Heart right ventricle (tissue), 16 donors: Measurements from ENCODE around the gene CFAP47. TPM values are rescaled to one million over a fixed set of nuclear protein-coding genes. Genes with fewer than 3 reads are reported as not detected.

Experiments
- ATAC-seq, 8 donors: fragments of 200-7000 bp; cut with Tn5 transposase; one replicate each; pipeline ENCODE4 v1.9.1; 2020; ENCODE audit warnings: mild to moderate bottlenecking in 8 of 8, moderate library complexity in 8 of 8, moderate number of reproducible peaks in 1 of 8
- DNase-seq, 2 donors: peaks; one replicate each; pipeline ENCODE4 v3.0.0-alpha.2; 2020
- H3K27ac ChIP-seq, 10 donors: fragments of 200-600 bp; sonication (generic) in 2 of 10; one replicate each; pipeline versions ENCODE4 v1.5.0 to v1.8.0; 2020 to 2022; ENCODE audit warnings: mild to moderate bottlenecking in 3 of 10
- H3K27me3 ChIP-seq, 7 donors: fragments of 200-600 bp; one replicate each; pipeline ENCODE4 v1.8.0; 2021 to 2022; ENCODE audit warnings: mild to moderate bottlenecking in 2 of 7
- H3K36me3 ChIP-seq, 9 donors: fragments of 200-600 bp; sonication (generic) in 1 of 9; one replicate each; pipeline versions ENCODE4 v1.5.0 to v1.8.0; 2020 to 2022; ENCODE audit warnings: mild to moderate bottlenecking in 2 of 9
- H3K4me1 ChIP-seq, 9 donors: fragments of 200-600 bp; sonication (generic) in 1 of 9; one replicate each; pipeline versions ENCODE4 v1.5.0 to v1.8.0; 2020 to 2022; ENCODE audit warnings: mild to moderate bottlenecking in 4 of 9
- H3K4me3 ChIP-seq, 10 donors: fragments of 200-600 bp; sonication (generic) in 2 of 10; one replicate each; pipeline versions ENCODE4 v1.5.0 to v1.8.0; 2020 to 2022; ENCODE audit warnings: mild to moderate bottlenecking in 7 of 10, moderate library complexity in 2 of 10
- H3K9me3 ChIP-seq, 11 donors: fragments of 200-600 bp in 10 of 11; sonication (generic) in 2 of 11; one replicate each; pipeline versions ENCODE4 v1.5.0 to v1.8.0; 2013 to 2022; ENCODE audit warnings: mild to moderate bottlenecking in 2 of 11, control low read depth in 1 of 11, moderate library complexity in 1 of 11
- WGBS, 2 donors: extraction: QIAGEN DNeasy Blood & Tissue Kit; methylation state at CpG; one replicate each; pipeline ENCODE4 v1.1.7; 2013; ENCODE audit warnings: inconsistent platforms in 1 of 2; 5-methylcytosine and 5-hydroxymethylcytosine counted together
- intact Hi-C, 10 donors: fragments of 100-400 bp; cut with DNase I; formaldehyde crosslinking; loops; one replicate each; pipeline versions ENCODE4 v1.11.1 to v1.14.2; 2022
- polyA plus RNA-seq, 2 donors: library from polyadenylated mRNA; stranded (reverse); fragments of 200-250 nt; gene quantifications; one replicate each; pipeline ENCODE4 v1.2.3, GENCODE V29; 2013
- total RNA-seq, 10 donors: library from RNA; stranded (reverse); fragmentation: NEBNext Ultra II Directional in 3 of 10; extraction: Animal tissue kit (Norgen Biotek cat#: 25700) in 3 of 10; gene quantifications; one replicate each; pipeline versions ENCODE4 v1.2.1 to v1.2.4, GENCODE V29; 2021 to 2023
- TF ChIP-seq, protein P1 (sequence below), 9 donors: fragments of 200-600 bp; sonication (generic) in 2 of 9; IDR thresholded peaks; one replicate each; pipeline versions ENCODE4 v1.5.0 to v1.8.0; 2021 to 2022; ENCODE audit warnings: antibody characterized with exemption in 9 of 9, mild to moderate bottlenecking in 5 of 9, moderate library complexity in 1 of 9
- donor health status: Arrhythmogenic right ventricular cardiomyopathy.
- donor health status: ischemic (EF 13 %, LVEDD 7.1; RV severe dilation, severe dysfunction).
- donor health status: healthy with polysubstance abuse.
- donor health status: DM: no; HTN: yes; CAD: no.
- donor health status: DM: no; HTN: no; CAD: no.
- donor health status: ischemic (EF 25% LVEDD 6.9; RV normal size, moderate dysfunction).
- donor health status: ischemic (EF 25% LVEDD 5.7; RV mildly dilated, moderate dysfunction).
- donor health status: healthy.
- donor health status: DM: yes; HTN: yes; CAD: no.
- donor health status: Ischemic cardiomyopathy.
- donor health status: ischemic (EF 35%, LVEDD 5.7; RV mildly dilated, moderate dysfunction).
- donor health status: nonischemic (EF 11% LVEDD 7.7; RV severe dilation, severe dysfunction).
- donor health status: DM: yes; HTN: yes; CAD: no.
- donor health status: PGD.
- donor health status: ischemic (EF 29% LVEDD 5.4; RV normal size, mild dysfunction).
- donor health status: nonischemic (EF 23%, LVEDD 6.1; RV moderate dilation, normal function).

CFAP47 gene
- total and polyA plus RNA-seq, 12 donors = 0.05 to 0.07 TPM; not detected in 10

DNA sequence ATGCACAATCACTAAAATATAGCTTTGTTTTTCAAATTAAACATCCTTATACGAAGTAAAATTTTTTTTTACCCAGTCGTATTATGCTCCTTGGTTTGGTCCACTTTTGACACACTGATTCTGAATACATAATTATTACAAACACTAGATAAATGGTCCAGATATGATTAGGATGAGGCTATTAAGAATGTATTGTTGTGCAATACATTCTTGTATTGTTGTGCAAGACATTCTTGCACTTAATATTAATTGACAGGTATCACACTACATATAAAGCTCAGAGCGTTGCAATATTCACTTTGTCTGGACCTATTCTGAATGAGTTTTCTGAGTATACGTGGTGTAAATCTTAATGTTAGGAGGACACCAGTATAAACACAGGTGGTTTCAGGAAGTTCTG lies 464.0 kb downstream of the CFAP47 start:
- Histone ChIP-seq H3K27me3 (peaks cover 0 to 4% (median 0%) of the 10 kb centered on the region in 7 donors), H3K36me3 (no peaks in the 10 kb centered on the region), H3K4me1 (no peaks in the 10 kb centered on the region), H3K27ac (no peak overlapping the region), H3K9me3 (no peaks in the 10 kb centered on the region), H3K4me3 (no peak overlapping the region)
- TF ChIP-seq, protein P1, sequence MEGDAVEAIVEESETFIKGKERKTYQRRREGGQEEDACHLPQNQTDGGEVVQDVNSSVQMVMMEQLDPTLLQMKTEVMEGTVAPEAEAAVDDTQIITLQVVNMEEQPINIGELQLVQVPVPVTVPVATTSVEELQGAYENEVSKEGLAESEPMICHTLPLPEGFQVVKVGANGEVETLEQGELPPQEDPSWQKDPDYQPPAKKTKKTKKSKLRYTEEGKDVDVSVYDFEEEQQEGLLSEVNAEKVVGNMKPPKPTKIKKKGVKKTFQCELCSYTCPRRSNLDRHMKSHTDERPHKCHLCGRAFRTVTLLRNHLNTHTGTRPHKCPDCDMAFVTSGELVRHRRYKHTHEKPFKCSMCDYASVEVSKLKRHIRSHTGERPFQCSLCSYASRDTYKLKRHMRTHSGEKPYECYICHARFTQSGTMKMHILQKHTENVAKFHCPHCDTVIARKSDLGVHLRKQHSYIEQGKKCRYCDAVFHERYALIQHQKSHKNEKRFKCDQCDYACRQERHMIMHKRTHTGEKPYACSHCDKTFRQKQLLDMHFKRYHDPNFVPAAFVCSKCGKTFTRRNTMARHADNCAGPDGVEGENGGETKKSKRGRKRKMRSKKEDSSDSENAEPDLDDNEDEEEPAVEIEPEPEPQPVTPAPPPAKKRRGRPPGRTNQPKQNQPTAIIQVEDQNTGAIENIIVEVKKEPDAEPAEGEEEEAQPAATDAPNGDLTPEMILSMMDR (IDR thresholded peaks at IDR 0.05) = no peak
- ATAC-seq (no peak), DNase-seq (no peak)
- 89% methylated on average over 4 of the region's 4 CpGs for WGBS, 2 donors
- intact Hi-C loops = no loop called here

DNA sequence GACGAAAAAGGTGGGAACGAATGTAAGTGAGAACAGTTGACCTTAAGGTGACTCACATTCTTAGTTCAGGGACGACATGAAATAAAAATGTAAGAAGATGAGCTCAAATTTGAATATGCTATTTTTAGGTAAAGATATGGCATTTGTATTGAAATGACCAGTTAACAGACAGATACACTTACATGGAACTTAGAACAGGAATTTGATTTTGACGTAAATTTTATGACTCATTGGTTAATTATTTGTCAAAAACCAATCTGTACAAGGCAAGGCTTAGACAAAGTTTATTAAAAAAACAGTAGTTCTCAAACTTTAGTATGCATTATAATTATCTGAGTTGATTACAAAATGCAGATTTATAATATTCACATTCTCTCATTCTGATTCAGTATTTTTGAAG lies 469.4 kb downstream of the CFAP47 start:
- 73 to 75% methylated on average over 4 of the region's 4 CpGs for WGBS, 2 donors
- intact Hi-C loops = no loop called here

DNA sequence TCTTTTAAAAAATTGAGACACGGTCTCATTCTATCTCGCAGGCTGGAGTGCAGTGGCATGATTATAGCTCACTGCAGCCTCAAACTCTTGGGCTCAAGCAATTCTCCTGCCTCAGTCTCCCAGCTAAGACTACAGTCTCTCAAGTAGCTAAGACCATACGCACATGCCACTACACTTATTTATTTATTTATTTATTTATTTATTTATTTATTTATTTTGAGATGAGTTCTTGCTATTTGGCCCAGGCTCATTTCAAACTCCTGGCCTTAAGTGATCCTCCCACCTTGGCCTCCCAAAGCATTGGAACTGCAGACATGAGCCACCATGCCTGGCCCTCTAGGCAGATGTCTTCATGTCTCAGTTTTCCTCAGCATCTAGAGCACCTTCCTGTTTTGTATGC lies 482.2 kb downstream of the CFAP47 start:
- intact Hi-C loops = no loop called here
- Histone ChIP-seq H3K27ac (no peak overlapping the region), H3K36me3 (no peaks in the 10 kb centered on the region), H3K9me3 (no peaks in the 10 kb centered on the region), H3K27me3 (no peaks in the 10 kb centered on the region), H3K4me3 (no peak overlapping the region), H3K4me1 (no peaks in the 10 kb centered on the region)
- no peak for DNase-seq
- TF ChIP-seq, protein P1 (IDR thresholded peaks at IDR 0.05) = no peak
- no peak for ATAC-seq
- WGBS, 2 donors = 87 to 95% methylated on average over 3 of the region's 3 CpGs

More for the DNA sequence above, 469.4 kb downstream of the CFAP47 start:
- peaks cover 0 to 4% (median 0%) of the 10 kb centered on the region in 7 donors for H3K27me3 ChIP-seq
- no peaks in the 10 kb centered on the region for H3K36me3 ChIP-seq
- H3K27ac ChIP-seq = no peak overlapping the region
- ATAC-seq (no peak), DNase-seq (no peak)
- H3K4me1 ChIP-seq = no peaks in the 10 kb centered on the region
- H3K4me3 ChIP-seq = no peak overlapping the region
- TF ChIP-seq, protein P1 (IDR thresholded peaks at IDR 0.05) = no peak
- H3K9me3 ChIP-seq = no peaks in the 10 kb centered on the region

DNA sequence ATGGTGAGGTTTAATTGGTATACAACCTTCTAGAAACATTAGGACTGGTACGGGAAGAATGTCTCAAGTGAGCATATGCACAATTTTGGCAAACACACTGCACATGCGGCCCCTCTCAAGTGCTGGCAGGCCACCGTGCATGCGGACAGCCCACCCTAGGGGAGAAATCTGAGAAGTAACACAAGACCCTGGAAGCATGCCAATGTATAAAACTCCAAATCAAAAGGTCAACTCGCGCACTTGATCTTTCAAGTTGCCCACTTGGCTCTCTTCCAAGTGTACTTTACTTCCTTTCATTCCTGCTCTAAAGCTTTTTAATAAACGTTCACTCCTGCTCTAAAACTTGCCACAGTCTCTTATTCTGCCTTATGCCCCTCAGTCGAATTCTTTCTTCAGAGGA lies 488.3 kb downstream of the CFAP47 start:
- no peak overlapping the region for H3K27ac ChIP-seq
- H3K36me3 ChIP-seq = no peaks in the 10 kb centered on the region
- no peaks in the 10 kb centered on the region for H3K9me3 ChIP-seq
- no peaks in the 10 kb centered on the region for H3K27me3 ChIP-seq
- H3K4me1 ChIP-seq = no peaks in the 10 kb centered on the region
- no peak for ATAC-seq
- intact Hi-C loops = no loop called here
- DNase-seq = no peak
- TF ChIP-seq, protein P1 (IDR thresholded peaks at IDR 0.05) = no peak
- WGBS, 2 donors = 42 to 60% methylated on average over 8 of the region's 8 CpGs
- H3K4me3 ChIP-seq = no peak overlapping the region
